Colonic mucosa (tissue), 4 donors: ENCODE data around the gene OR5K3. TPM values are rescaled to one million over a fixed set of nuclear protein-coding genes. Genes with fewer than 3 reads are reported as not detected.

Experiments used
- DNase-seq: peaks from one replicate; pipeline ENCODE4 v3.0.0-alpha.2; 2020
- H3K27ac ChIP-seq: fragments of 200-600 bp; one replicate; pipeline ENCODE4 v1.8.0; 2021
- H3K27me3 ChIP-seq: fragments of 200-600 bp; one replicate; pipeline ENCODE4 v1.8.0; 2021
- H3K36me3 ChIP-seq: fragments of 200-600 bp; one replicate; pipeline ENCODE4 v1.8.0; 2021
- H3K4me1 ChIP-seq: fragments of 200-600 bp; one replicate; pipeline ENCODE4 v1.8.0; 2021; ENCODE audit warnings: mild to moderate bottlenecking
- H3K4me3 ChIP-seq: fragments of 200-600 bp; one replicate; pipeline ENCODE4 v1.8.0; 2021
- H3K9ac ChIP-seq, 2 donors: one replicate each; pipeline ENCODE4 v1.7.0; 2013; ENCODE audit warnings: control low read depth in 2 of 2, low read depth in 2 of 2, low read length in 2 of 2
- H3K9me3 ChIP-seq: fragments of 200-600 bp; one replicate; pipeline ENCODE4 v1.8.0; 2021
- CTCF ChIP-seq: fragments of 200-600 bp; IDR thresholded peaks from one replicate; pipeline ENCODE4 v1.8.0; 2022; ENCODE audit warnings: antibody characterized with exemption, mild to moderate bottlenecking
- intact Hi-C: fragments of 100-400 bp; cut with DNase I; formaldehyde crosslinking; loops from one replicate; pipeline ENCODE4 v1.14.1; 2022
- total RNA-seq, 2 donors: library from RNA; stranded (reverse); fragmentation: NEBNext Ultra II Directional in 1 of 2; extraction: Animal tissue kit (Norgen Biotek cat#: 25700) in 1 of 2; gene quantifications; one replicate each; pipeline ENCODE4 v1.2.1, GENCODE V29; 2021
- donor health status: healthy.
- donor health status: DM: no; HTN: no; CAD: no.
- donor health status: DM: no; HTN: no; CAD: no.

Gene OR5K3
- total RNA-seq, 2 donors from 2014 or later = not detected

- Histone ChIP-seq H3K4me1 (no peaks in the 10 kb centered on the region), H3K27ac (no peak overlapping the region), H3K27me3 (no peaks in the 10 kb centered on the region), H3K9ac (no peak overlapping the region), H3K9me3 (no peaks in the 10 kb centered on the region), H3K4me3 (no peak overlapping the region), H3K36me3 (no peaks in the 10 kb centered on the region)
- TF ChIP-seq CTCF = no peak
- intact Hi-C loops = no loop called here
- no peak for DNase-seq
Observed at GRCh38 chr3:98398513-98398912, 8.0 kb downstream of the OR5K3 start.

GRCh38 chr3:98402507-98402906 is 12.0 kb downstream of the OR5K3 start:
- intact Hi-C loops = no loop called here
- H3K36me3 ChIP-seq = no peaks in the 10 kb centered on the region
- H3K27ac ChIP-seq = no peak overlapping the region
- no peak overlapping the region for H3K4me3 ChIP-seq
- no peaks in the 10 kb centered on the region for H3K27me3 ChIP-seq
- H3K9me3 ChIP-seq = peaks cover 3% of the 10 kb centered on the region
- H3K4me1 ChIP-seq = no peaks in the 10 kb centered on the region
- H3K9ac ChIP-seq = no peak overlapping the region
- no peak for DNase-seq
- no peak for TF ChIP-seq CTCF

- Histone ChIP-seq H3K9me3 (peaks cover 3% of the 10 kb centered on the region), H3K4me1 (no peaks in the 10 kb centered on the region), H3K36me3 (no peaks in the 10 kb centered on the region), H3K9ac (no peak overlapping the region), H3K27me3 (no peaks in the 10 kb centered on the region), H3K27ac (no peak overlapping the region), H3K4me3 (no peak overlapping the region)
- intact Hi-C loops = no loop called here
- DNase-seq = no peak
- no peak for TF ChIP-seq CTCF
Observed at GRCh38 chr3:98404010-98404409, 13.5 kb downstream of the OR5K3 start.

GRCh38 chr3:98406034-98406433 is 15.6 kb downstream of the OR5K3 start:
- TF ChIP-seq CTCF = no peak
- peaks cover 3% of the 10 kb centered on the region for H3K9me3 ChIP-seq

GRCh38 chr3:98432575-98432974 is 42.1 kb downstream of the OR5K3 start:
- no peaks in the 10 kb centered on the region for H3K36me3 ChIP-seq
- H3K27me3 ChIP-seq = no peaks in the 10 kb centered on the region
- no peak overlapping the region for H3K27ac ChIP-seq
- intact Hi-C loops = no loop called here
- no peak for DNase-seq
- H3K9ac ChIP-seq = no peak overlapping the region
- H3K4me3 ChIP-seq = no peak overlapping the region
- no peaks in the 10 kb centered on the region for H3K9me3 ChIP-seq
- no peak for TF ChIP-seq CTCF
- no peaks in the 10 kb centered on the region for H3K4me1 ChIP-seq

More at GRCh38 chr3:98406034-98406433, 15.6 kb downstream of the OR5K3 start:
- no peaks in the 10 kb centered on the region for H3K27me3 ChIP-seq
- H3K9ac ChIP-seq = no peak overlapping the region
- H3K4me1 ChIP-seq = no peaks in the 10 kb centered on the region
- no peak overlapping the region for H3K4me3 ChIP-seq
- intact Hi-C loops = no loop called here
- DNase-seq = no peak
- no peak overlapping the region for H3K27ac ChIP-seq
- H3K36me3 ChIP-seq = no peaks in the 10 kb centered on the region

GRCh38 chr3:98433764-98434163 is 43.3 kb downstream of the OR5K3 start:
- intact Hi-C loops = no loop called here
- H3K4me3 ChIP-seq = no peak overlapping the region
- no peak overlapping the region for H3K9ac ChIP-seq
- no peak overlapping the region for H3K27ac ChIP-seq
- no peak for TF ChIP-seq CTCF
- DNase-seq = no peak
- H3K27me3 ChIP-seq = no peaks in the 10 kb centered on the region
- no peaks in the 10 kb centered on the region for H3K36me3 ChIP-seq
- H3K4me1 ChIP-seq = no peaks in the 10 kb centered on the region
- no peaks in the 10 kb centered on the region for H3K9me3 ChIP-seq
